Middle frontal gyrus (tissue), 1 donor: ENCODE measurements around the gene IFI30.

Experiments
- DNase-seq: peaks from one replicate; pipeline ENCODE4 v3.0.0-alpha.2; 2015; ENCODE audit warnings: low spot score; ENCODE audit errors: extremely low spot score

IFI30 gene

GRCh38 chr19:18173572-18174288, at the start of gene IFI30:
Gene IFI30, plus strand, starts transcription at chr19:18173813. Its CDS starts 29 bp downstream, at chr19:18173842.
- DNase-seq: no peak

GRCh38 chr19:18123819-18124218, 49.8 kb upstream of the IFI30 start:
- DNase-seq: no peak

GRCh38 chr19:18126097-18126496, 47.5 kb upstream of the IFI30 start:
- no peak for DNase-seq

- no peak for DNase-seq
These were observed 45.6 kb upstream of the IFI30 start for GRCh38 chr19:18128044-18128443.

DNA sequence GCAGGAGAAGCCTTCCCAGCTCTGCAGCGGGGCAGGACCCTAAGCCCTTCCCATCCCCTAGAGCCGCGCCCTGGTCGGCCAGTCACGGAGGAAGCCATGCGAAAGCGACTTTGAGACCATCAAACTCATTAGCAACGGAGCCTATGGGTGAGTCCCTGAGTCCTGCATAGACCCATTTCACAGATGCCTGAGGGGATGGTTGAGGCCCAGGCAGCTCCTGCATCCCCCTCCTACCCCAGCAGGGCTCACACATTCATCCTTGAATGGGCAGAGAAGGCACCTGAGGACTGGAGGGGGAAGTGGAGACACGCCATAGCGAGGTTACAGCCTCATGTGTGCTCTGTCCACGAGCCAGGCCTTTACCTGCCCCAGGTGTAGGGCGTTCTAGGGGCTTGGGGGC, 44.8 kb upstream of the IFI30 start:
- no peak for DNase-seq

GRCh38 chr19:18130523-18131242, 42.9 kb upstream of the IFI30 start:
- no peak for DNase-seq

DNA sequence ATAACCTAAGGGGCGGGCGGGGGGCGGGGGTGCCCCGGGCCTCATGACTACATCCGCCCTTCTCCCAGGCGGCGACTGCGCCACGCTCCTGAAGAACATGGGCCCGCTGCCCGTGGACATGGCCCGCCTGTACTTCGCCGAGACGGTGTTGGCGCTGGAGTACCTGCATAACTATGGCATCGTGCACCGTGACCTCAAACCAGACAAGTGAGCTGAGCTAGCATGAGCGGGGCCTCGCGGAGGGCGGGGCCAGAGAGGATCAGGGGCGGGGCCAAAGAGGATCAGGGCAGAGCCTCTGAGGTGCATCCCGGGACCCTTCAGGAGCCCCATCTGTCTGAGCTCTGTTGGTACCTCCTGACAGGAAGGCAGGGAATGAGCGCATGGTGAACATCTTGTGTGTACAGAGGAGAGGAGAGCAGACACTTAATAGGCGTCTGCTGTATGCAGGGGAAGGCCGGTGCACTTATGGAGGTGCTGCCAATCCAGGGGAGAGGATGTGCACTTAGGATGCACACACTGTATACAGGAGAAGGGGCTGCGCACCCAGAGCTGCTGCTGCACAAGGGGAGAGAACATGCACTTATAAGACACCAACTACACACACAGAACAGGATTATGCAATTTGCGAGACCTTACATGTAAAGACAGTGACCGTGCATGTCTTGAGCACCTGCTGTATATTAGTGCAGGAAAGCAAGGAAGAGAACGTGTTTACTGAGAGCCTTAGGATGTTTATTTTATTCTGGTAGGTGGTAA, 41.6 kb upstream of the IFI30 start:
- DNase-seq: no peak

DNA sequence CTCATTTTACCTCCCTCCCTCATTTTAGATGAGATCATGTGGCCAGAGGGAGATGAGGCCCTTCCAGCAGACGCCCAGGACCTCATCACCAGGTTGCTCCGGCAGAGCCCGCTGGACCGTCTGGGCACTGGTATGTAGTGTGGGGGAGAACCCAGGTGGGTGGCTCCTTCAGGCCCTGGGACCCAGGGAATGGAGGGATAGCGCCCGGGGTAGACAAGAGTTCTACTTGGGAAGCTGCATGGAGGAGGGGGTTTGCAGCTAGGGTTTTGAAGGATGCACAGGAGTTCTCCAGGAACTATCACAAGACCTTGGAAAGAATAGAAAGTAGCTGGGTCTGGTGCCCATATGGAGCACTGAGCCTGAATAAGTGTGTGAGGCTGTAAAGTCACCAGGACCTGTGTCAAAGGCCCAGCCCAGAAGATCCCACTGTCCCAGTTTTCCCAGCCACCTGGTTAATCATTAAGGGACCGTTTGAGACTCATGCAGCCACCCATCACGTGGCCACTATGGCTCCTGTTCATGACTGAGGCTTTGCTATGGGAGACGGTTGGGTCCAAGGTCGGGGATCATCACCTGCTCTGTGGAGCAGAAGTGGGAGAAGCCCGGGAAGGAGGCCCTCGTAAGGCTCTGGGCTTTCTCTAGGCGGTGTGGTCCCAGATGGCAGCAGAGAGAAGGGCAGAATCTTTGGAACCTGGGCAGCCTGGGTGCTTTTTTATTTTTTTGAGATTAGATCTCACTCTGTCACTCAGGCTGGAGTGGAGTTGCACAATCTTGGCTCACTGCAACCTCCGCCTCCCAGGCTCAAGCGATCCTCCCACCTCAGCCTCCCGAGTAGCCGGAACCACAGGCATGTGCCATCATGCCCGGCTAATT, 37.7 kb upstream of the IFI30 start:
- no peak for DNase-seq

DNA sequence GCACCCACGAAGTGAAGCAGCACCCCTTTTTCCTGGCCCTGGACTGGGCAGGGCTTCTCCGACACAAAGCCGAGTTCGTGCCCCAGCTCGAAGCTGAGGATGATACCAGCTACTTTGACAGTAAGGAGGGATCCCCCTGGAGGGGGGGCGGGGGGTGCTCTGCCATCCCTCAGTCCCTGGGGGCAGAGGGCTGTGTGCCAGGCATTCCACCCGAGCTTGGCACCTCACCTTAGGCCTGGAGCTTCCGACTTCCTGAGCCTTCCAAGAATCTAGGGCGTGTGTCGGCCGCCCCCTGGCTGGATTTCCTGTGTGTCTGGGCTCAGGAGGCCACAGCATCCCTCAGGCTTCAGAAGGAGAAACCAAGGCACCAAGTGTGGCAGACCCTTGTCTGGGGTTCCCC, 36.4 kb upstream of the IFI30 start:
- DNase-seq: no peak

- DNase-seq: no peak
These were observed 35.8 kb upstream of the IFI30 start for GRCh38 chr19:18137657-18138339.

GRCh38 chr19:18140473-18140872, 33.1 kb upstream of the IFI30 start:
- DNase-seq: no peak

GRCh38 chr19:18141031-18141430, 32.6 kb upstream of the IFI30 start:
- no peak for DNase-seq

DNA sequence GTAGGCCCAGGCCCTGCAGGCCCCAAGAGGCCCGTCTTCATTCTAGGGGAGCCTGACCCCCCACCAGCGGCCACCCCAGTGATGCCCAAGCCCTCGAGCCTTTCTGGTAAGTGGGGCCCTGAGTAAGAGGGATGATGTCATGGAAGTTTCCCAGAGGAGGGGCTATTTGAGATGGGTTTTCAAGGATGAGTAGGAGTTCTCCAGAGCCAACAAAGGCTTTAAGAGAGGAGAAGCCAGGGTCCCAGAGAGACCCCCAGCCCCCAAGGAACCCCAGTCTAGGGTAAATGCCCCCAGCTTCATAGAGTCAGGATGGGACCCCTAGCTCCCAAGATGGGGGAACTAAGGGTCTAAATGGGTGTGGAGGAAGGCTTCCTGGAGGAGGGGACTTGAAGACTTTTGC, 29.7 kb upstream of the IFI30 start:
- DNase-seq: no peak

DNA sequence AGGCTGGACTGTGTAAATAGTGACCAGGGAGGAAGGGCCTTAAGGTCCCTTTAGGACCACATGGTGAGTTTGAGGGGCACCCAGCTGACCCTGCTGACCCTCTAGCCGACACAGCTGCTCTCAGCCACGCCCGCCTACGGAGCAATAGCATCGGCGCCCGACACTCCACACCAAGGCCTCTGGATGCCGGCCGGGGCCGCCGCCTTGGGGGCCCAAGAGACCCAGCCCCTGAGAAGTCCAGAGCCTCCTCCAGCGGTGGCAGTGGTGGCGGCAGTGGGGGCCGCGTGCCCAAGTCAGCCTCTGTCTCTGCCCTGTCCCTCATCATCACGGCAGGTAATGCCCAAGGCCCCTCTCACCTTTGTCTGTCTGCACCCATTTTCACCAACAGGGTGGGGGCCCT, 29.3 kb upstream of the IFI30 start:
- DNase-seq: no peak

- DNase-seq: no peak
These were observed 28.7 kb upstream of the IFI30 start for GRCh38 chr19:18144906-18145305.

DNA sequence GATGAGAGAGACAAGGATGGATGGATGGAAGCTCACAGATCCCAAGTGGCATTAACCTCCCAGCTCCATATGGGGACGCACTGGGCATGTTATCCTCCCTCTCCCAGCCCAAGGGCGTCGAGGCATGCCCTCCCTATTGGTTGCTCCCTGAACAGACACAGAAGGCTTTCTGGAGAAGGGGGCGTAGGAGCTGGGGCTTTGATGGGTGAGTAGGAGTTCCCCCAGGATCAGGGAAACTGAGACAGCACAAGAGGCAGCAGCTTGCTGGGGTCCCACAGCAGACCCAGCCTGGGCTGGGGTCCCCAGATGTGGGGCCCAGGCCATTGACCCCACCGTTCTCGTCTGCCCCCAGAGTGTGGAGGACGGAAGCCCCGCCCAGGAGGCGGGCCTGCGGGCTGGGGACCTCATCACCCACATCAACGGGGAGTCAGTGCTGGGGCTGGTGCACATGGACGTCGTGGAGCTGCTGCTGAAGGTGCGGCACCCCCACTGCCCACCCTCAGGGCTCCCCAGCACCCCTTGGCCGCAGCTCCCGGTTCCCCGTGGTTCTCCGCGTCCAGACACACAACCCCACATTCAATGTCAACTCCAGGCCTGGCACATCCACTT, 28.1 kb upstream of the IFI30 start:
- DNase-seq: no peak

- DNase-seq: no peak
These were observed 26.2 kb upstream of the IFI30 start for GRCh38 chr19:18147396-18147795.

GRCh38 chr19:18149596-18149975, 24.0 kb upstream of the IFI30 start:
- DNase-seq: no peak

DNA sequence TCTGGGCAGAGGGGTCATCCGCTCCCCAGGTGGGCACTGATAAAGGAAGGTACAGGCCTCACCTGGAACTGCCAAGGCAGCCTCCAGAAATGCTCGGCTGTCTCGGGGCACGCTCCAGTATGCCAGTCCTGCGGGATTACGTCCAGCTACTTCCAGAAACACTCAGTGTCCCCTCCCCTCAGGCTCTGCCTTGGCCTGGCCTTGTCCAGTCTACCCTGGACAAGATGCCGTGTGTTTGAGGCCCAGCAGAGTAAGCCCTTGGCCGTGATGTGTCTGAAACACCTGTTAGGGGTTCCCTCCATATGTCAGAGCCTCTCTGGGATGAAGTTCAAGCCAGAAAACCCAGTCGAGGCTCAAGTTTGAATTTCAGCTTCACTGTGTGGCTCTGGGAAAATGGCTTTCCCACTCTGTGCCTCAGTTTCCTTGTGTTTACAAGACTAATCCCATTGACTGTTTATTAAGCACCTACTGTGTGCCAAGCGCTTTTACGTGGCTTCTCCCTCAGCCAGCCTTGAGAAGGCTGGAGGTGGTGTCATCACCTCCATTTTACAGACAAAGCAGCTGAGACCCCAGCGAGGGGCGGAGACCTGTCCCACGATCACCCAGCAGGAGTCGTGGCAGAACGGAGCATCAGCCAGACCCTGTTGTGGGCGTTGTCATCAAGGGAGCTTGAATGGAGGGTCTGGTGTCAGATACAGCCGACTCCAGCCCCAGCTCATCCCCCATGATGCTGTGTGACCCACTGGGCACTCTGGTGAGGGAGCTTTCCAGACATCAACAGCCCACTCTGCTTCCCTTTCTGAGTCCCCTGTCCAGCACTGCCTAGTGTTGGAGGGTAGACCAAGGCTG, 22.6 kb upstream of the IFI30 start:
- no peak for DNase-seq
